ENCODE data around the gene SPTB.

SPTB gene

GRCh38 chr14:64920465-64920864 is 40.8 kb upstream of the SPTB start:
- in situ Hi-C loops (cut with HindIII; ENCODE audit: low sequenced_read_pairs): no loop called here
- no peak for DNase-seq (ENCODE audit: low read depth, low spot score)
- TF ChIP-seq, protein P1, sequence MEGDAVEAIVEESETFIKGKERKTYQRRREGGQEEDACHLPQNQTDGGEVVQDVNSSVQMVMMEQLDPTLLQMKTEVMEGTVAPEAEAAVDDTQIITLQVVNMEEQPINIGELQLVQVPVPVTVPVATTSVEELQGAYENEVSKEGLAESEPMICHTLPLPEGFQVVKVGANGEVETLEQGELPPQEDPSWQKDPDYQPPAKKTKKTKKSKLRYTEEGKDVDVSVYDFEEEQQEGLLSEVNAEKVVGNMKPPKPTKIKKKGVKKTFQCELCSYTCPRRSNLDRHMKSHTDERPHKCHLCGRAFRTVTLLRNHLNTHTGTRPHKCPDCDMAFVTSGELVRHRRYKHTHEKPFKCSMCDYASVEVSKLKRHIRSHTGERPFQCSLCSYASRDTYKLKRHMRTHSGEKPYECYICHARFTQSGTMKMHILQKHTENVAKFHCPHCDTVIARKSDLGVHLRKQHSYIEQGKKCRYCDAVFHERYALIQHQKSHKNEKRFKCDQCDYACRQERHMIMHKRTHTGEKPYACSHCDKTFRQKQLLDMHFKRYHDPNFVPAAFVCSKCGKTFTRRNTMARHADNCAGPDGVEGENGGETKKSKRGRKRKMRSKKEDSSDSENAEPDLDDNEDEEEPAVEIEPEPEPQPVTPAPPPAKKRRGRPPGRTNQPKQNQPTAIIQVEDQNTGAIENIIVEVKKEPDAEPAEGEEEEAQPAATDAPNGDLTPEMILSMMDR (IDR thresholded peaks at IDR 0.05; ENCODE audit: low read depth, low read length): no peak
- no peak overlapping the region for H3K4me3 ChIP-seq (ENCODE audit: low read depth, low read length)

DNA sequence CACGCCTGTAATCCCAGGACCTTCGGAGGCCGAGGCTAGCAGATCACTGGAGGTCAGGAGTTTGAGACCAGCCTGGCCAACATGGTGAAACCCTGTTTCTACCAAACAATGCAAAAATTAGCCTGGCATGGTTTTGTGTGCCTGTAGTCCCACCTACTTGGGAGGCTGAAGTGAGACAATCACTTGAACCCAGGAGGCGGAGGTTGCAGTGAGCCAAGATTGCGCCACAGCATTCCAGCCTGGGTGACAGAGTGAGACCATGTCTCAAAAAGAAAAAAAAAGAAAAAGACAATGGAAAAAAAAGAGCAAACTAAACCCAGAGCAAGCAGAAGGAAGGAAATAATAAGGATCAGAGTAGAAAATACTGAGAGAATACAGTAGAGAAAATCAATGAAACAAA is 39.9 kb upstream of the SPTB start:
- H3K4me3 ChIP-seq (ENCODE audit: low read depth, low read length): no peak overlapping the region
- TF ChIP-seq, protein P1 (IDR thresholded peaks at IDR 0.05; ENCODE audit: low read depth, low read length): no peak
- no peak for DNase-seq (ENCODE audit: low read depth, low spot score)
- in situ Hi-C loops (cut with HindIII; ENCODE audit: low sequenced_read_pairs): no loop called here

GRCh38 chr14:64919215-64919614 is 39.5 kb upstream of the SPTB start:
- H3K4me3 ChIP-seq (ENCODE audit: low read depth, low read length): no peak overlapping the region
- in situ Hi-C loops (cut with HindIII; ENCODE audit: low sequenced_read_pairs): no loop called here
- TF ChIP-seq, protein P1 (IDR thresholded peaks at IDR 0.05; ENCODE audit: low read depth, low read length): no peak
- no peak for DNase-seq (ENCODE audit: low read depth, low spot score)

GRCh38 chr14:64918216-64918615 is 38.5 kb upstream of the SPTB start:
- DNase-seq (ENCODE audit: low read depth, low spot score): no peak
- H3K4me3 ChIP-seq (ENCODE audit: low read depth, low read length): no peak overlapping the region
- TF ChIP-seq, protein P1 (IDR thresholded peaks at IDR 0.05; ENCODE audit: low read depth, low read length): no peak
- in situ Hi-C loops (cut with HindIII; ENCODE audit: low sequenced_read_pairs): no loop called here

GRCh38 chr14:64915797-64916196 is 36.1 kb upstream of the SPTB start:
- no peak for DNase-seq (ENCODE audit: low read depth, low spot score)
- in situ Hi-C loops (cut with HindIII; ENCODE audit: low sequenced_read_pairs): no loop called here
- TF ChIP-seq, protein P1 (IDR thresholded peaks at IDR 0.05; ENCODE audit: low read depth, low read length): no peak
- no peak overlapping the region for H3K4me3 ChIP-seq (ENCODE audit: low read depth, low read length)

DNA sequence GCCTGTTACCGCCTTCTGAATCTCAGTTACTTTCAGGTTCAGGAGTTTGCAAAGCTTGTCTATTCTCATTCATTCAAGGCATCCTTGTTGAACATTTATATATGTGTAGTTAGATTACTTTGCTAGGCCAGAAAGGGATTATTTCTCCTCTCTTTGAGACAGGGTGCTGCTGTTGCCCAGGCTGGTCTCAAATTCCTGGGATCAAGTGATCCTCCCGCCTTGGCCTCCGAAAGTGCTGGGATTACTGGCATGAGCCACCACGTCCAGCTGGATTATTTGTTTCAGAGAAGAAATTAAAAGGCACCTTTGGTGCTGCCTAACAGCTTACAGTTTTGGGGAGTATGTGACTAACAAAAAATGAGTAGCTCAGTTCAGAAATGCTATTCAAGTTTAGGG is 35.3 kb upstream of the SPTB start:
- TF ChIP-seq, protein P1 (IDR thresholded peaks at IDR 0.05; ENCODE audit: low read depth, low read length): no peak
- H3K4me3 ChIP-seq (ENCODE audit: low read depth, low read length): peak overlapping the region; percentile 82
- no peak for DNase-seq (ENCODE audit: low read depth, low spot score)
- in situ Hi-C loops (cut with HindIII; ENCODE audit: low sequenced_read_pairs): no loop called here

Data from astrocyte of the spinal cord (primary cell).